Spleen (tissue), 11 donors: ENCODE data around the gene IFIT1. TPM values are rescaled to one million over a fixed set of nuclear protein-coding genes. Genes with fewer than 3 reads are reported as not detected.
A peak's percentile ranks its signal among the peaks of the same experiment; 100 is the strongest.

ENCODE experiments used
- DNase-seq: peaks from one replicate; pipeline ENCODE4 v3.0.0-alpha.2; 2020
- H3K27ac ChIP-seq, 8 donors: fragments of 200-600 bp; sonication (generic) in 7 of 8; 1 replicate in 4 of 8; 2 replicates in 4 of 8; pipeline versions ENCODE4 v1.5.0 to v1.8.0; 2016 to 2021; ENCODE audit warnings: inconsistent platforms in 4 of 8, mild to moderate bottlenecking in 4 of 8, moderate library complexity in 1 of 8
- H3K27me3 ChIP-seq, 7 donors: fragments of 200-600 bp; sonication (generic) in 6 of 7; replicated peaks in 1 of 7; 1 replicate in 4 of 7; 2 replicates in 3 of 7; pipeline versions ENCODE4 v1.5.0 to v1.8.0; 2016 to 2021; ENCODE audit warnings: inconsistent platforms in 3 of 7, mild to moderate bottlenecking in 1 of 7
- H3K36me3 ChIP-seq, 6 donors: fragments of 200-600 bp; sonication (generic) in 5 of 6; 1 replicate in 4 of 6; 2 replicates in 2 of 6; pipeline versions ENCODE4 v1.5.0 to v1.8.0; 2016 to 2021; ENCODE audit warnings: inconsistent platforms in 2 of 6
- H3K4me1 ChIP-seq, 6 donors: fragments of 200-600 bp; sonication (generic) in 5 of 6; 1 replicate in 3 of 6; 2 replicates in 3 of 6; pipeline versions ENCODE4 v1.5.0 to v1.8.0; 2016 to 2021; ENCODE audit warnings: inconsistent platforms in 3 of 6
- H3K4me3 ChIP-seq, 8 donors: fragments of 200-600 bp; sonication (generic) in 7 of 8; 1 replicate in 4 of 8; 2 replicates in 4 of 8; pipeline versions ENCODE4 v1.5.0 to v1.8.0; 2016 to 2021; ENCODE audit warnings: inconsistent platforms in 4 of 8, mild to moderate bottlenecking in 4 of 8, moderate library complexity in 2 of 8
- H3K9me3 ChIP-seq, 8 donors: fragments of 200-600 bp; sonication (generic) in 7 of 8; 1 replicate in 4 of 8; 2 replicates in 4 of 8; pipeline versions ENCODE4 v1.5.0 to v1.8.0; 2016 to 2021; ENCODE audit warnings: inconsistent platforms in 4 of 8
- CTCF ChIP-seq, 11 experiments: fragments of 200-600 bp in 7 of 11; fragments of 450-650 bp in 4 of 11; sonication (generic) in 4 of 11; IDR thresholded peaks in 8 of 11; conservative IDR thresholded peaks in 3 of 11; 1 replicate in 7 of 11; 2 replicates in 4 of 11; pipeline versions ENCODE4 v1.4.0 to v1.8.0; 2016 to 2021; ENCODE audit warnings: antibody characterized with exemption in 11 of 11, inconsistent platforms in 4 of 11, mild to moderate bottlenecking in 1 of 11
- POLR2A ChIP-seq, 3 donors: fragments of 450-650 bp; IDR thresholded peaks; one replicate each; pipeline ENCODE4 v1.5.1; 2017; ENCODE audit warnings: antibody characterized with exemption in 3 of 3, mild to moderate bottlenecking in 1 of 3
- POLR2AphosphoS5 ChIP-seq, 3 donors: sonication (generic); formaldehyde crosslinking; IDR thresholded peaks; one replicate each; pipeline ENCODE4 v1.5.1; 2017; ENCODE audit warnings: antibody characterized with exemption in 3 of 3
- WGBS, 5 donors: extraction: QIAGEN DNeasy Blood & Tissue Kit in 3 of 5; methylation state at CpG; one replicate each; pipeline versions ENCODE4 v1.1.5 to v1.1.7; 2013 to 2018; 5-methylcytosine and 5-hydroxymethylcytosine counted together
- intact Hi-C: fragments of 100-400 bp; cut with DNase I; formaldehyde crosslinking; loops from one replicate; pipeline ENCODE4 v1.15.0; 2023; ENCODE audit warnings: low total_unique reads
- polyA plus RNA-seq, 3 donors: library from polyadenylated mRNA; stranded (reverse); fragments of 200-250 nt; gene quantifications; one replicate each; pipeline ENCODE4 v1.2.1, GENCODE V29; 2013
- total RNA-seq, 7 donors: library from RNA; depleted of rRNA in 3 of 7; stranded (reverse); fragments of >200 nt in 3 of 7; fragmentation: NEBNext Ultra II Directional in 4 of 7; extraction: Animal tissue kit (Norgen Biotek cat#: 25700) in 4 of 7; gene quantifications; one replicate each; pipeline versions ENCODE4 v1.1.0 to v1.2.1, GENCODE V29; 2016 to 2021
- donor health status: healthy with polysubstance abuse.
- donor health status: DM: no; HTN: no; CAD: no; lungs with moderate emphysema.
- donor health status: DM: no; HTN: no; CAD: no.
- donor health status: Bipolar disorder and iron deficiency.
- donor health status: healthy.
- donor health status: DM: no; HTN: no; CAD: no.
- donor health status: DM: yes; HTN: yes; CAD: no.

The IFIT1 gene
- total and polyA plus RNA-seq, 10 donors, result 8.8 to 35.7 (median 22.2) TPM

- Histone ChIP-seq H3K36me3 (peaks cover 0 to 17% (median 0%) of the 10 kb centered on the region in 6 donors), H3K4me3 (no peak overlapping the region), H3K27me3 (no peaks in the 10 kb centered on the region), H3K9me3 (no peaks in the 10 kb centered on the region), H3K27ac (peak overlapping the region in 4 of 8 donors; percentile 39 to 80 (median 77)), H3K4me1 (peaks cover 16 to 48% (median 40%) of the 10 kb centered on the region in 6 donors)
- 88 to 94% (median 92%) methylated on average over 4 of the region's 4 CpGs for WGBS, 5 donors
- intact Hi-C loops, result no loop called here
- DNase-seq, result no peak
- no peak for TF ChIP-seq POLR2A (IDR thresholded peaks at IDR 0.05)
- no peak for TF ChIP-seq CTCF (IDR thresholded peaks at IDR 0.05 in 8 of 11, conservative IDR thresholded peaks at IDR 0.05 in 3 of 11)
- no peak for TF ChIP-seq POLR2AphosphoS5 (IDR thresholded peaks at IDR 0.05)
Measured at GRCh38 chr10:89345367-89346000, 46.9 kb upstream of the IFIT1 start.

GRCh38 chr10:89346405-89347254 is 45.8 kb upstream of the IFIT1 start:
- Histone ChIP-seq H3K36me3 (peaks cover 0 to 6% (median 0%) of the 10 kb centered on the region in 6 donors), H3K9me3 (no peaks in the 10 kb centered on the region), H3K4me1 (peaks cover 22 to 60% (median 51%) of the 10 kb centered on the region in 6 donors), H3K27me3 (no peaks in the 10 kb centered on the region), H3K4me3 (no peak overlapping the region), H3K27ac (peak overlapping the region in 6 of 8 donors; percentile 39 to 80 (median 70))
- intact Hi-C loops, result no loop called here
- no peak for DNase-seq
- peak in 1 of 3 donors; percentile 44 for TF ChIP-seq POLR2AphosphoS5 (IDR thresholded peaks at IDR 0.05)
- no peak for TF ChIP-seq POLR2A (IDR thresholded peaks at IDR 0.05)
- 42 to 72% (median 61%) methylated on average over 4 of the region's 4 CpGs for WGBS, 5 donors

- TF ChIP-seq POLR2AphosphoS5 (IDR thresholded peaks at IDR 0.05), result no peak
- TF ChIP-seq CTCF (IDR thresholded peaks at IDR 0.05 in 8 of 11, conservative IDR thresholded peaks at IDR 0.05 in 3 of 11), result no peak
- TF ChIP-seq POLR2A (IDR thresholded peaks at IDR 0.05), result no peak
- H3K36me3 ChIP-seq, result no peaks in the 10 kb centered on the region
- intact Hi-C loops, result no loop called here
- H3K4me1 ChIP-seq, result peaks cover 23 to 67% (median 53%) of the 10 kb centered on the region in 6 donors
- H3K27me3 ChIP-seq, result no peaks in the 10 kb centered on the region
- peak overlapping the region in 6 of 8 donors; percentile 30 to 80 (median 63) for H3K27ac ChIP-seq
- H3K9me3 ChIP-seq, result no peaks in the 10 kb centered on the region
- DNase-seq, result no peak
- 54 to 61% (median 57%) methylated on average over 7 of the region's 7 CpGs for WGBS, 5 donors
- H3K4me3 ChIP-seq, result no peak overlapping the region
Measured at GRCh38 chr10:89347701-89348457, 44.5 kb upstream of the IFIT1 start.

GRCh38 chr10:89348481-89348880 is 43.9 kb upstream of the IFIT1 start:
- Histone ChIP-seq H3K36me3 (no peaks in the 10 kb centered on the region), H3K4me3 (no peak overlapping the region), H3K27ac (peak overlapping the region in 6 of 8 donors; percentile 30 to 80 (median 63)), H3K27me3 (no peaks in the 10 kb centered on the region), H3K9me3 (no peaks in the 10 kb centered on the region), H3K4me1 (peaks cover 23 to 67% (median 53%) of the 10 kb centered on the region in 6 donors)
- 57 to 63% (median 60%) methylated on average over 5 of the region's 5 CpGs for WGBS, 5 donors
- TF ChIP-seq CTCF (IDR thresholded peaks at IDR 0.05 in 8 of 11, conservative IDR thresholded peaks at IDR 0.05 in 3 of 11) (no peak), POLR2AphosphoS5 (IDR thresholded peaks at IDR 0.05) (no peak), POLR2A (IDR thresholded peaks at IDR 0.05) (no peak)
- intact Hi-C loops, result no loop called here
- no peak for DNase-seq
